PC-9 (cell line): ENCODE data around the gene RTL1. TPM values are rescaled to one million over a fixed set of nuclear protein-coding genes. Genes with fewer than 3 reads are reported as not detected.

Experiments
- BruUV-seq: library from RNA; stranded (reverse); fragments of 400-500 nt; replicated peaks from 2 replicates; lab custom pipeline; 2021; lab: Mats Ljungman, UMichigan
- CTCF ChIA-PET: fragments of 300-600 bp; sonication (Branson Sonifier 250); formaldehyde crosslinking; loops from one replicate; lab custom pipeline; 2022; ENCODE audit warnings: antibody characterized with exemption; lab: Charles Lee
- POLR2A ChIA-PET: fragments of 300-600 bp; sonication (Branson Sonifier 250); formaldehyde crosslinking; loops from one replicate; lab custom pipeline; 2022; ENCODE audit warnings: antibody characterized with exemption; ENCODE audit not compliant: unreplicated experiment; lab: Charles Lee
- DNase-seq, 2 experiments: peaks; one replicate each; pipeline versions ENCODE4 v3.0.0 to v3.0.0-alpha.2; 2015 to 2022; ENCODE audit warnings: mixed read lengths in 1 of 2
- H2AFZ ChIP-seq: fragments of 200-600 bp; sonication (generic); 2 replicates; pipeline ENCODE4 v1.8.1; 2017; ENCODE audit warnings: antibody characterized with exemption
- H3F3A ChIP-seq: fragments of 200-600 bp; sonication (generic); 2 replicates; pipeline ENCODE4 v1.8.1; 2017; ENCODE audit warnings: antibody characterized with exemption, mild to moderate bottlenecking, low read depth; ENCODE audit not compliant: insufficient read depth
- H3K27ac ChIP-seq: fragments of 200-600 bp; sonication (generic); 2 replicates; pipeline ENCODE4 v1.6.1; 2016; ENCODE audit warnings: mixed run types
- H3K27me3 ChIP-seq: fragments of 200-600 bp; sonication (generic); 2 replicates; pipeline ENCODE4 v1.6.1; 2016; ENCODE audit warnings: low read depth, mixed run types; ENCODE audit not compliant: insufficient read depth
- H3K36me3 ChIP-seq: fragments of 200-600 bp; sonication (generic); 2 replicates; pipeline ENCODE4 v1.6.1; 2016; ENCODE audit warnings: low read depth, mixed run types
- H3K4me1 ChIP-seq: fragments of 200-600 bp; sonication (generic); replicated peaks from 2 replicates; pipeline ENCODE4 v1.6.1; 2016; ENCODE audit warnings: mixed run types; ENCODE audit not compliant: insufficient read depth
- H3K4me2 ChIP-seq: fragments of 200-600 bp; sonication (generic); 2 replicates; pipeline ENCODE4 v1.6.1; 2017; ENCODE audit warnings: mixed run types
- H3K4me3 ChIP-seq: fragments of 200-600 bp; sonication (generic); 2 replicates; pipeline ENCODE4 v1.6.1; 2016; ENCODE audit warnings: mixed run types
- H3K79me2 ChIP-seq: fragments of 200-600 bp; sonication (generic); 2 replicates; pipeline ENCODE4 v1.6.1; 2017; ENCODE audit warnings: low read depth, mixed run types
- H3K9me2 ChIP-seq: fragments of 200-600 bp; sonication (generic); 2 replicates; pipeline ENCODE4 v1.8.1; 2017; ENCODE audit warnings: mild to moderate bottlenecking; ENCODE audit not compliant: insufficient read depth
- H3K9me3 ChIP-seq: fragments of 200-600 bp; sonication (generic); 2 replicates; pipeline ENCODE4 v1.8.1; 2016; ENCODE audit warnings: low read depth; ENCODE audit not compliant: insufficient read depth
- H4K20me1 ChIP-seq: fragments of 200-600 bp; sonication (generic); 2 replicates; pipeline ENCODE4 v1.8.1; 2017; ENCODE audit not compliant: insufficient read depth
- EZH2 ChIP-seq: fragments of 200-600 bp; sonication (generic); IDR thresholded peaks from 2 replicates; pipeline ENCODE4 v1.8.0; 2017; ENCODE audit warnings: antibody characterized with exemption, low read depth
- intact Hi-C: fragments of 100-400 bp; cut with micrococcal nuclease; formaldehyde crosslinking; loops from one replicate; pipeline ENCODE4 v1.10.0; 2022; ENCODE audit not compliant: unreplicated experiment
- total RNA-seq: library from RNA; stranded (reverse); gene quantifications from 2 replicates; pipeline ENCODE4 v1.2.3, GENCODE V29; 2021
- TF ChIP-seq, protein P1 (sequence below): fragments of 200-600 bp; sonication (generic); conservative IDR thresholded peaks from 2 replicates; pipeline ENCODE4 v1.6.1; 2017; ENCODE audit warnings: mixed run types, antibody characterized with exemption, mild to moderate bottlenecking, moderate library complexity

The RTL1 gene
- total RNA-seq, 1 experiment from 2014 or later: not detected

DNA sequence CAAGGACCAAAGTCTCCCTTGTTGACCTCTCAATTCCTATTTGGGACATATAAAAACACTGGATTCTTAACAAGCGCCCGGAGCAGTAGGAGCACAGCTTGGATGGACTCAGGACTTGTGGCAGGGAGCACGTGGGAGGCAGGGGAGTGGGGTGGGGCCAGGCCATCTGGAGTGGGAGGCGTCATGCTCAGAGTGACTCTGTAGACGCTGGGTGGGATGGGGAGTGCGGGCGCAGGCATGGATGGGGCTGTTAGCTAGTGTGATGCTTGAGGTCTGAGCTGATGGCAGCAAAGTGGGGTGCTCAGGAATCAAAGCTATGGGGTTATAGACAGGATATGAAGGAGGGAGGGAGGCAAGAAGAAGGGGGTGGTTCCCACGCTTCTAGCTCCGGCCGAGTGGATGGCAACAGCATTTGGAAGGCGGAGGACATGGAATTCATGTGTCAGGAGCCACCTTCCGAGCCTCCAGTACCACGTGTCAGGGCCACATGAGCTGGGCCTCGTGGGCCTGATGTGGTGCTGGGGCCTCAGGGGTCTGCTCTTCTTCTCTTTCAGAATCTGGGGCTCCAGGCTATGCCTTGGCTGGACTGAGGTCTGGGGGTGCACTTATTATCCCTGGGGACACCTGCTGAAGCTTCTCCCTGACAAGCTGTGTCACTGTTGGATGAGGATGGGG, 51.4 kb downstream of the RTL1 start:
- Histone ChIP-seq H3K36me3 (no peaks in the 10 kb centered on the region), H2AFZ (no peak overlapping the region), H3K4me2 (no peak overlapping the region), H3K27me3 (peaks cover 25% of the 10 kb centered on the region), H3K27ac (no peak overlapping the region), H3K9me2 (no peaks in the 10 kb centered on the region), H4K20me1 (no peaks in the 10 kb centered on the region), H3K9me3 (no peaks in the 10 kb centered on the region), H3K79me2 (no peaks in the 10 kb centered on the region), H3K4me3 (no peak overlapping the region), H3F3A (no peaks in the 10 kb centered on the region), H3K4me1 (no peaks in the 10 kb centered on the region)
- DNase-seq: no peak
- no TSS peak for BruUV-seq
- ChIA-PET CTCF (no interaction called here), POLR2A (no interaction called here)
- intact Hi-C loops: no loop called here
- TF ChIP-seq, protein P1, sequence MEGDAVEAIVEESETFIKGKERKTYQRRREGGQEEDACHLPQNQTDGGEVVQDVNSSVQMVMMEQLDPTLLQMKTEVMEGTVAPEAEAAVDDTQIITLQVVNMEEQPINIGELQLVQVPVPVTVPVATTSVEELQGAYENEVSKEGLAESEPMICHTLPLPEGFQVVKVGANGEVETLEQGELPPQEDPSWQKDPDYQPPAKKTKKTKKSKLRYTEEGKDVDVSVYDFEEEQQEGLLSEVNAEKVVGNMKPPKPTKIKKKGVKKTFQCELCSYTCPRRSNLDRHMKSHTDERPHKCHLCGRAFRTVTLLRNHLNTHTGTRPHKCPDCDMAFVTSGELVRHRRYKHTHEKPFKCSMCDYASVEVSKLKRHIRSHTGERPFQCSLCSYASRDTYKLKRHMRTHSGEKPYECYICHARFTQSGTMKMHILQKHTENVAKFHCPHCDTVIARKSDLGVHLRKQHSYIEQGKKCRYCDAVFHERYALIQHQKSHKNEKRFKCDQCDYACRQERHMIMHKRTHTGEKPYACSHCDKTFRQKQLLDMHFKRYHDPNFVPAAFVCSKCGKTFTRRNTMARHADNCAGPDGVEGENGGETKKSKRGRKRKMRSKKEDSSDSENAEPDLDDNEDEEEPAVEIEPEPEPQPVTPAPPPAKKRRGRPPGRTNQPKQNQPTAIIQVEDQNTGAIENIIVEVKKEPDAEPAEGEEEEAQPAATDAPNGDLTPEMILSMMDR: no peak
- TF ChIP-seq EZH2: no peak

GRCh38 chr14:100851586-100851916, 52.0 kb downstream of the RTL1 start:
- Histone ChIP-seq H4K20me1 (no peaks in the 10 kb centered on the region), H3K4me1 (no peaks in the 10 kb centered on the region), H3K27me3 (peaks cover 24% of the 10 kb centered on the region), H3F3A (no peaks in the 10 kb centered on the region), H3K9me2 (no peaks in the 10 kb centered on the region), H3K4me3 (no peak overlapping the region), H3K9me3 (no peaks in the 10 kb centered on the region), H3K79me2 (no peaks in the 10 kb centered on the region), H3K36me3 (no peaks in the 10 kb centered on the region), H3K4me2 (no peak overlapping the region), H3K27ac (no peak overlapping the region), H2AFZ (no peak overlapping the region)
- ChIA-PET CTCF (no interaction called here), POLR2A (no interaction called here)
- BruUV-seq: no TSS peak
- no peak for DNase-seq
- intact Hi-C loops: no loop called here
- TF ChIP-seq, protein P1: no peak
- no peak for TF ChIP-seq EZH2

- Histone ChIP-seq H3K4me3 (no peak overlapping the region), H4K20me1 (no peaks in the 10 kb centered on the region), H3K4me1 (no peaks in the 10 kb centered on the region), H3K9me2 (no peaks in the 10 kb centered on the region), H3K79me2 (no peaks in the 10 kb centered on the region), H3F3A (no peaks in the 10 kb centered on the region), H3K27me3 (peaks cover 29% of the 10 kb centered on the region), H3K4me2 (no peak overlapping the region), H3K27ac (no peak overlapping the region), H3K36me3 (no peaks in the 10 kb centered on the region), H3K9me3 (no peaks in the 10 kb centered on the region), H2AFZ (no peak overlapping the region)
- no TSS peak for BruUV-seq
- TF ChIP-seq EZH2: no peak
- TF ChIP-seq, protein P1: peak; percentile 77
- CTCF ChIA-PET: no interaction called here
- intact Hi-C loops: no loop called here
- peak; percentile 6 to 35 for DNase-seq
- POLR2A ChIA-PET: no interaction called here
Observed at GRCh38 chr14:100850841-100851585, 52.5 kb downstream of the RTL1 start.
